Stimulated activated CD4-positive, alpha-beta T cell treated with anti-CD3 and anti-CD28 coated beads, TNF-alpha, amount 100 ng/mL, for 1 hour (primary cell): Measurements from ENCODE around the gene FBH1.
"Not testable (repeated sequence)": the region's sequence is repeated elsewhere in the genome, so short reads cannot be mapped to it uniquely, and the experiment has no call there.

ENCODE experiments used
- DNase-seq, 3 donors: peaks; one replicate each; pipeline ENCODE4 v3.0.0-alpha.2; 2020; ENCODE audit warnings: low read depth in 3 of 3, low spot score in 1 of 3

Gene FBH1

DNA sequence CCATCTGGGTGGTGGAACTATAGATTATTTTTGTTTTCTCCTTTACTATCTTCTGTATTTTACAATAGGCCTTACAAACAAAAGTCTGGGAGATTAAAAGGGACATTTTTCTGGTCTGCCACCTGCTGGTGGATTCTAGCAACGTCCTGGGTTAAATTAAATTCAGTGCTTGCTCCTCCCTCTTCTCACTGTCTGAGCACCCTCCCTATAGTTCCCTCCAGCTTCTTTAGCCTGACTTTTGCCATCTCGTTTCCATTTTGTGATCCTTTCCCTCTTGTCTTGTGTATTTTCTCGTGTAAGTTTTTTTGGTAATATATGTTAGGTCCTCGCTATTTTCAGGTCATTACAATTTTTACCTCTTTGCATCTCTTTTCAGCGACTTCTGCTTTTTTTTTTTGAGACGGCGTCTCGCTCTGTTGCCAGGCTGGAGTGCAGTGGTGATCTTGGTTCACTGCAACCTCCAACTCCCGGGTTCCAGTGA, 16.5 kb upstream of the FBH1 start:
- peak; percentile 30 to 54 (median 38) for DNase-seq

- no peak for DNase-seq
Observed at GRCh38 chr10:5876181-5876768, 13.8 kb upstream of the FBH1 start.

DNA sequence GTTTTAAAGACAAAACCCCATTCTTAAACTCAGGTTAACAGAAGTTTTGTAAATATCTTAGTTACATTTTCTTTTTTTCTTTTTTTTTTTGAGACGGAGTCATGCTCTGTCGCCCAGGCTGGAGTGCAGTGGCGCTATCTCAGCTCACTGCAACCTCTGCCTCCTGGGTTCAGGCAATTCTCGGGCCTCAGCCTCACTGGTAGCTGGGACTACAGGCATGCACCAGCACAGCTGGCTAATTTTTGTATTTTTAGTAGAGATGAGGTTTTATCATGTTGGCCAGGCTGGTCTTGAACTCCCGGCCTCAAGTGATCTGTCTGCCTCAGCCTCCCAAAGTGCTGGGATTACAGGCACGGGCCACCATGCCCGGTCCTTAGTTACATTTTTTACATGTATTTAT, 13.0 kb upstream of the FBH1 start:
- not testable (repeated sequence) for DNase-seq

- no peak for DNase-seq
Observed at GRCh38 chr10:5882961-5883360, 7.1 kb upstream of the FBH1 start.

GRCh38 chr10:5885619-5886018, 4.4 kb upstream of the FBH1 start:
- DNase-seq: no peak

GRCh38 chr10:5887029-5887428, 3.0 kb upstream of the FBH1 start:
- DNase-seq: no peak

DNA sequence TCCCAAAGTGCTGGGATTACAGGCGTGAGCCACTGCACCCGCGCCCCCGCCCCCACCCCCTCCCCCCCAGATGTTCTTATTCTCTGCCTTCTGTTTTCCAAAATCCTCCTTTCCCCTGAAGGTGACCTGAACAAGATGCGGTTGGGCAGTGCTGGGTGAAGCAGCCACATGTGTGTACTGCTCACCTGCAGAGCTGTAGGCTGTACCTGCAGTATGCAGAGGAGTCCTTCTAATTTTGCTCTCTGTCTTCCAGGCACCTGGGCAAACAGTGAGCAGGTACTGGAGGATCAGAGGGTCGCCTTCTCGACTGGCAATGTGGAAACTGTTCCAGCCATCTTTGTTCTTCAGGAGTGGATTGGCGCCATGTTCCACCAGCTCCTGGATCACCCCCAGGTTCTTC, 2.4 kb upstream of the FBH1 start:
- no peak for DNase-seq

- no peak for DNase-seq
Observed at GRCh38 chr10:5888351-5888750, 1.7 kb upstream of the FBH1 start.

- peak in 2 of 3 donors; percentile 7 to 23 for DNase-seq
Observed at GRCh38 chr10:5888843-5889623, 1.0 kb upstream of the FBH1 start.

DNA sequence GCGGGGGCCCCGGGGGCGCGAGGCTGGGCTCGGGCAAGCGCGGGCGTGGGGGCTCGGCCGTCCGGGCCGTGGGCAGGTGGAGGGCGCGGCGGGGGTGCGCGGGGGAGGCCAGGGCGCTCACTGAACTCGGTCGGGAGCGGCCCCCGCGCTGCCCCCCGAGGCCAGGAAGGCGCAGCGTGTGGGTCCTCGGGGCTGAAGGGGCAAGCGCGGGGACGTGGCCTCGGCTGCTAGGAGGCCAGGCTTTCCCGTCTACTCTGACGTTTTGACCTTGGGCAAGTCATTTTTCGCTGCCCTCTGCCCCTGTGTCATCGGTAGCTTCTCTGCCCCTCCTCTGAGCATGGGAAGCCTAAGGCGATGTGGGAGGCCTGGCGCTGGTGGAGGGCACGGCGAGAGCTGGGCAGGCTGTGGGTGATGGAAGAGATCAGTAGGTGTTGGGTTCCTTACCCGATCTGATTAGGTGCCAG, 441 bp downstream of the FBH1 start:
- DNase-seq: no peak

- no peak for DNase-seq
Observed at GRCh38 chr10:5891009-5891408, 966 bp downstream of the FBH1 start.

DNA sequence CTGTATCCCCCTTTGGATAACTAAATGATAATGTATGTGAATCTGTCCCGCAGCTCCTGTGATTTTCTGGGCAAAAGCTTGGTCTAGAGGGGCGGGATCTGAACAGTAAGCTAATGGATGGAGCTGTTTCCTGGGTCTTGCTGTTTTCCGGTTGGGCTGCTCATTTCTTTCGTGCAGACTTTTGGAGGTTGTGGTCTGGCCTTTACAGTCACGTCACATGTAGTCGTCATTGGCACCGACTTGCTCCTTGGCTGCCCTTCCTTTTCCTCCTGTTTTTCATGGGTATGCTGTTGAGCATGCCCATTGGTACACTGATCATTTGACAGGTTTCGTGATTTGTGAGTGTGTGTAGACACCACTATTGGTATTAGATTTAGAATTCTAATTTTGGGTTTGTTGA, 2.0 kb downstream of the FBH1 start:
- DNase-seq: no peak

GRCh38 chr10:5893321-5893720, 3.3 kb downstream of the FBH1 start:
- no peak for DNase-seq

DNA sequence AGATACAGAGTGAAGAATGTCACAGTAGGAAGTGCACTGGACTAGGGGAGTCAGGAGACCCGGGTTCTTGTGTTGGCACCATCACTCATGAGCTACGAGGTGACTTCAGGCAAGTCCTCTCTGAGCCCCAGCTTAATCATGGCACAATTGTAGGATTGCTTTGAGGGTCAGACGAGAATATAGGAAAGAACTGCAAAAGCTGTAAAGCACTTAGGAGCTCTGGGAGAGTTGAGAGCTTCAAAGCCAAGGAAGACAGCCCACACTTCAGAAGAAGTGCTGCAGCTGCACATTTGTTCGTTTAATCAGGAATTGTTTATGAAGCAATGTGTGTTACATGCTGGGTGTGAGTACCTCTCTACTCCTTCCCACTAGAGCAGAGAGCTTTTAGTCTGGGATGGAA, 4.4 kb downstream of the FBH1 start:
- DNase-seq: no peak

- DNase-seq: no peak
Observed at GRCh38 chr10:5894873-5895272, 4.8 kb downstream of the FBH1 start.

- DNase-seq: no peak
Observed at GRCh38 chr10:5895365-5895764, 5.3 kb downstream of the FBH1 start.

- DNase-seq: no peak
Observed at GRCh38 chr10:5895804-5896203, 5.8 kb downstream of the FBH1 start.

- DNase-seq: no peak
Observed at GRCh38 chr10:5896208-5897052, 6.4 kb downstream of the FBH1 start.

DNA sequence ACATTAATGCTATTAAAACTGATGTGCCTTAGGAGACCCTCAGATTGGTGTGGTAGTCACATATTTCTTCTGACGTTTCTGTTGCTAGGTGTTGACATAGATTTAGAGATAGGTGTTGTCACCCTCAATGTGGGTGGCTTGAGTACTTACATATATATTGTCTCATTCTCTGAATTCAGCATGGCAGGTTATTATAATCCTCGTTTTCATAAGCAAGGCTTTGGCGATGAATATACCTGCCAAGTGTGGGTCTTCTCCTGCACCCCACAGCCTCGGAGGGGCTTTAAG, 7.0 kb downstream of the FBH1 start:
- DNase-seq: no peak

DNA sequence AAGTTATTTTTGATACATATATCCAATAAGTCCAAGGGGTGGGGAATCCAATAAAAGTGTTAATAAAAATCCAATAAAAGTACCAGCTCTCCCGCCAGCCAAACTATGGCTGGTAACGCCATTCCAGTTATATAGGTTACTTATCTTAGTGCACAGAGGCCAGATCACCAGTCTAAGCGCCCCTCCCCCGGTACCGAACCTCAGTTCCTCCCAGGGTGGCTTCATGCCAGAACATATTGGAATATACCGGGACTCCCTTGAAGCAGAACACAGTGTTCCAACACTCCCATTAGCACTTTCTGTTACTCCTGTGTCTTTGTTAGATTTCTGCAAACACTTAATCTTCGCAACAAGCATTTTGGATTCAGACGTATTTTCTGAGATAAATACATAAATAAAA, 7.5 kb downstream of the FBH1 start:
- no peak for DNase-seq

GRCh38 chr10:5898163-5898562, 8.1 kb downstream of the FBH1 start:
- no peak for DNase-seq

- no peak for DNase-seq
Observed at GRCh38 chr10:5900247-5900646, 10.2 kb downstream of the FBH1 start.
